ENCODE results near the gene DNAAF3.
A peak's percentile ranks its signal among the peaks of the same experiment; 100 is the strongest.

Gene DNAAF3

DNA sequence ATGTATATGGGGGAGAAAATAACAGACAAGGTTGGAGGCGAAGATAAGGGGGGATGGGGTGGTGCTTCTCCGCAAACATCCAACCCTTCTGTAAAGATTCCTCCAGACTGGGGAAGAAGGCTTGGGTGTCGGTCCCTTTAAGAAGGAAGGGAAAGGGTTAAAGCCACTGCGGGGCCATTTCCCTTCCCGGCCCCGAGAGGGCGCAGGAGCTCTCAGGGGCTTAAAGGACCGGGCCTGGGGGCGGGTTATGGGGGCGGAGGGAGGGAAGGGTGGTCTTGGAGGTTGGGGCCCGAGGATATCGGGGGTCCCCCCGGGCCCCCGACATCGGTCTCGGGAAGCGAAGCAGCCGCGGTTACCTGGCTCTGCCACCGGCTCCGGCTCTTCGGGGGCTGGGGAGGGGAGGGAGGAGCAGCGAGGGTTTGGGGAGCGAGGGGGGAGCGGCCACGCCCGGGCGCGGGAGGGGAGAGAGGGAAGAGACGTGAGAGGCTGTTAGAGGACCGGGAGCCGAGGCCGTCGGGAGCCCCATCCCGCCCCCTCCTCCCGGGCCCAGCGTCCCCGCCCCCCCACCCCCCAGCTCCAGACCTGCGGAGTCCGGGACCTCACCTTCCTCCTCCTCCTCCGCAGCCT, 20.2 kb downstream of the DNAAF3 start:
- Histone ChIP-seq H3K27ac (ENCODE audit: extremely low read depth, low read depth, low read length) (no peak overlapping the region), H3K36me3 (ENCODE audit: control insufficient read depth in 2 of 2, insufficient read depth in 1 of 2, low read length in 2 of 2) (no peaks in the 10 kb centered on the region), H3K9me3 (ENCODE audit: control insufficient read depth, insufficient read depth, low read depth, low read length) (no peaks in the 10 kb centered on the region), H3K4me1 (ENCODE audit: control insufficient read depth, insufficient read depth, low read length) (no peaks in the 10 kb centered on the region), H3K4me3 (ENCODE audit: low read depth, low read length) (peak overlapping the region; percentile 46)
- ChIA-PET CTCF (interaction anchor here (0.6 to 4.6 kb wide), 16 partner anchors 10 to 487 kb away, joined by 3 to 52 read pairs (median 5); partner anchors contain the start of genes DNAAF3 and TNNI3), POLR2A (interaction anchor here (0.6 to 2.0 kb wide), 11 partner anchors 10 to 263 kb away, joined by 3 to 11 read pairs (median 4); partner anchors contain the start of genes PPP1R12C, PPP6R1 and UBE2S)
- TF ChIP-seq ZNF138 (tag by site-specific recombination; IDR thresholded peaks at IDR 0.05; ENCODE audit: borderline replicate concordance) (no peak), KLF7 (tag by site-specific recombination; IDR thresholded peaks at IDR 0.05; ENCODE audit: borderline replicate concordance) (peak; percentile 54; the same call in 1 of the 2 replicates), RBAK (tag by site-specific recombination; IDR thresholded peaks at IDR 0.05) (no peak), KLF10 (tag by site-specific recombination; IDR thresholded peaks at IDR 0.05) (0 out of 2 replicates have a peak, but pooled peaks have one; percentile 18), ZNF174 (tag by site-specific recombination; IDR thresholded peaks at IDR 0.05) (no peak), GLIS1 (tag by site-specific recombination; IDR thresholded peaks at IDR 0.05) (peak; percentile 6; the same call in 1 of the 2 replicates), ZNF416 (tag by site-specific recombination; IDR thresholded peaks at IDR 0.05) (no peak), ZBTB48 (tag by site-specific recombination; IDR thresholded peaks at IDR 0.05) (no peak), ZNF274 (IDR thresholded peaks at IDR 0.05; ENCODE audit: low read length) (no peak), ZNF274 (tag by site-specific recombination; IDR thresholded peaks at IDR 0.05; ENCODE audit: borderline replicate concordance) (no peak), ZBTB7A (tag by site-specific recombination; IDR thresholded peaks at IDR 0.05; ENCODE audit: low read depth) (peak; percentile 83; the same call in 1 of the 2 replicates), ZNF16 (tag by site-specific recombination; IDR thresholded peaks at IDR 0.05; ENCODE audit: low read depth) (no peak), ZSCAN23 (tag by site-specific recombination; IDR thresholded peaks at IDR 0.05) (no peak), ZNF623 (tag by site-specific recombination; IDR thresholded peaks at IDR 0.05) (no peak), ZNF843 (tag by site-specific recombination; IDR thresholded peaks at IDR 0.05) (no peak), ZNF266 (tag by site-specific recombination; IDR thresholded peaks at IDR 0.05; ENCODE audit: low read depth) (no peak), GLI2 (tag by site-specific recombination; IDR thresholded peaks at IDR 0.05; ENCODE audit: borderline replicate concordance, low read depth) (no peak), SCRT2 (tag by site-specific recombination; IDR thresholded peaks at IDR 0.05) (no peak), ZNF350 (tag by site-specific recombination; IDR thresholded peaks at IDR 0.05) (no peak), KLF9 (tag by site-specific recombination; IDR thresholded peaks at IDR 0.05; ENCODE audit: low read depth) (peak; percentile 8; the same call in 1 of the 2 replicates), ZNF558 (tag by site-specific recombination; IDR thresholded peaks at IDR 0.05) (no peak), ZNF214 (tag by site-specific recombination; IDR thresholded peaks at IDR 0.05; ENCODE audit: borderline replicate concordance) (no peak), ZNF404 (tag by site-specific recombination; IDR thresholded peaks at IDR 0.05) (no peak), ZSCAN30 (tag by site-specific recombination; IDR thresholded peaks at IDR 0.05) (0 out of 2 replicates have a peak, but pooled peaks have one; percentile 43), SP7 (tag by site-specific recombination; IDR thresholded peaks at IDR 0.05) (peak; percentile 23; the same call in 1 of the 2 replicates), ZNF561 (tag by site-specific recombination; IDR thresholded peaks at IDR 0.05; ENCODE audit: borderline replicate concordance) (0 out of 2 replicates have a peak, but pooled peaks have one; percentile 15), ZBTB21 (tag by site-specific recombination; IDR thresholded peaks at IDR 0.05) (0 out of 2 replicates have a peak, but pooled peaks have one; percentile 18), ZNF239 (tag by site-specific recombination; IDR thresholded peaks at IDR 0.05) (no peak)
- TF ChIP-seq, protein P1, sequence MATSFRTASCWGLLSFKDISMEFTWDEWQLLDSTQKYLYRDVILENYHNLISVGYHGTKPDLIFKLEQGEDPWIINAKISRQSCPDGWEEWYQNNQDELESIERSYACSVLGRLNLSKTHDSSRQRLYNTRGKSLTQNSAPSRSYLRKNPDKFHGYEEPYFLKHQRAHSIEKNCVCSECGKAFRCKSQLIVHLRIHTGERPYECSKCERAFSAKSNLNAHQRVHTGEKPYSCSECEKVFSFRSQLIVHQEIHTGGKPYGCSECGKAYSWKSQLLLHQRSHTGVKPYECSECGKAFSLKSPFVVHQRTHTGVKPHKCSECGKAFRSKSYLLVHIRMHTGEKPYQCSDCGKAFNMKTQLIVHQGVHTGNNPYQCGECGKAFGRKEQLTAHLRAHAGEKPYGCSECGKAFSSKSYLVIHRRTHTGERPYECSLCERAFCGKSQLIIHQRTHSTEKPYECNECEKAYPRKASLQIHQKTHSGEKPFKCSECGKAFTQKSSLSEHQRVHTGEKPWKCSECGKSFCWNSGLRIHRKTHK (tag by site-specific recombination; IDR thresholded peaks at IDR 0.05), result no peak
- TF ChIP-seq, protein P2, sequence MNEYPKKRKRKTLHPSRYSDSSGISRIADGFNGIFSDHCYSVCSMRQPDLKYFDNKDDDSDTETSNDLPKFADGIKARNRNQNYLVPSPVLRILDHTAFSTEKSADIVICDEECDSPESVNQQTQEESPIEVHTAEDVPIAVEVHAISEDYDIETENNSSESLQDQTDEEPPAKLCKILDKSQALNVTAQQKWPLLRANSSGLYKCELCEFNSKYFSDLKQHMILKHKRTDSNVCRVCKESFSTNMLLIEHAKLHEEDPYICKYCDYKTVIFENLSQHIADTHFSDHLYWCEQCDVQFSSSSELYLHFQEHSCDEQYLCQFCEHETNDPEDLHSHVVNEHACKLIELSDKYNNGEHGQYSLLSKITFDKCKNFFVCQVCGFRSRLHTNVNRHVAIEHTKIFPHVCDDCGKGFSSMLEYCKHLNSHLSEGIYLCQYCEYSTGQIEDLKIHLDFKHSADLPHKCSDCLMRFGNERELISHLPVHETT (tag by site-specific recombination; IDR thresholded peaks at IDR 0.05), result 0 out of 2 replicates have a peak, but pooled peaks have one; percentile 37
- TF ChIP-seq, protein P3, sequence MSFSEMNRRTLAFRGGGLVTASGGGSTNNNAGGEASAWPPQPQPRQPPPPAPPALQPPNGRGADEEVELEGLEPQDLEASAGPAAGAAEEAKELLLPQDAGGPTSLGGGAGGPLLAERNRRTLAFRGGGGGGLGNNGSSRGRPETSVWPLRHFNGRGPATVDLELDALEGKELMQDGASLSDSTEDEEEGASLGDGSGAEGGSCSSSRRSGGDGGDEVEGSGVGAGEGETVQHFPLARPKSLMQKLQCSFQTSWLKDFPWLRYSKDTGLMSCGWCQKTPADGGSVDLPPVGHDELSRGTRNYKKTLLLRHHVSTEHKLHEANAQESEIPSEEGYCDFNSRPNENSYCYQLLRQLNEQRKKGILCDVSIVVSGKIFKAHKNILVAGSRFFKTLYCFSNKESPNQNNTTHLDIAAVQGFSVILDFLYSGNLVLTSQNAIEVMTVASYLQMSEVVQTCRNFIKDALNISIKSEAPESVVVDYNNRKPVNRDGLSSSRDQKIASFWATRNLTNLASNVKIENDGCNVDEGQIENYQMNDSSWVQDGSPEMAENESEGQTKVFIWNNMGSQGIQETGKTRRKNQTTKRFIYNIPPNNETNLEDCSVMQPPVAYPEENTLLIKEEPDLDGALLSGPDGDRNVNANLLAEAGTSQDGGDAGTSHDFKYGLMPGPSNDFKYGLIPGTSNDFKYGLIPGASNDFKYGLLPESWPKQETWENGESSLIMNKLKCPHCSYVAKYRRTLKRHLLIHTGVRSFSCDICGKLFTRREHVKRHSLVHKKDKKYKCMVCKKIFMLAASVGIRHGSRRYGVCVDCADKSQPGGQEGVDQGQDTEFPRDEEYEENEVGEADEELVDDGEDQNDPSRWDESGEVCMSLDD (tag by site-specific recombination; IDR thresholded peaks at IDR 0.05), result peak; percentile 90
- TF ChIP-seq, protein P4, sequence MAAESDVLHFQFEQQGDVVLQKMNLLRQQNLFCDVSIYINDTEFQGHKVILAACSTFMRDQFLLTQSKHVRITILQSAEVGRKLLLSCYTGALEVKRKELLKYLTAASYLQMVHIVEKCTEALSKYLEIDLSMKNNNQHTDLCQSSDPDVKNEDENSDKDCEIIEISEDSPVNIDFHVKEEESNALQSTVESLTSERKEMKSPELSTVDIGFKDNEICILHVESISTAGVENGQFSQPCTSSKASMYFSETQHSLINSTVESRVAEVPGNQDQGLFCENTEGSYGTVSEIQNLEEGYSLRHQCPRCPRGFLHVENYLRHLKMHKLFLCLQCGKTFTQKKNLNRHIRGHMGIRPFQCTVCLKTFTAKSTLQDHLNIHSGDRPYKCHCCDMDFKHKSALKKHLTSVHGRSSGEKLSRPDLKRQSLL (tag by site-specific recombination; IDR thresholded peaks at IDR 0.05), result 0 out of 2 replicates have a peak, but pooled peaks have one; percentile 28

All from HEK293 (cell line).